Omental fat pad (tissue), 4 donors: Measurements from ENCODE around the gene CYP2W1. TPM values are rescaled to one million over a fixed set of nuclear protein-coding genes. Genes with fewer than 3 reads are reported as not detected.

Source experiments
- ATAC-seq: fragments of 150-250 bp; one replicate; pipeline ENCODE4 v1.9.1; 2016; ENCODE audit warnings: mild to moderate bottlenecking, moderate library complexity; ENCODE audit not compliant: low FRiP score
- DNase-seq: peaks from one replicate; pipeline ENCODE4 v3.0.0-alpha.2; 2019; ENCODE audit warnings: low spot score
- total RNA-seq, 4 donors: library from RNA; depleted of rRNA; stranded (reverse); fragments of >200 nt; gene quantifications; one replicate each; pipeline ENCODE4 v1.1.0, GENCODE V29; 2016
- TF ChIP-seq, protein P1 (sequence below), 3 donors: fragments of 450-650 bp; IDR thresholded peaks; one replicate each; pipeline ENCODE4 v1.5.1; 2016 to 2017; ENCODE audit warnings: antibody characterized with exemption in 3 of 3, mild to moderate bottlenecking in 3 of 3, moderate library complexity in 2 of 3

CYP2W1 gene
- total RNA-seq: not detected

- DNase-seq: no peak
- no peak for ATAC-seq
- TF ChIP-seq, protein P1, sequence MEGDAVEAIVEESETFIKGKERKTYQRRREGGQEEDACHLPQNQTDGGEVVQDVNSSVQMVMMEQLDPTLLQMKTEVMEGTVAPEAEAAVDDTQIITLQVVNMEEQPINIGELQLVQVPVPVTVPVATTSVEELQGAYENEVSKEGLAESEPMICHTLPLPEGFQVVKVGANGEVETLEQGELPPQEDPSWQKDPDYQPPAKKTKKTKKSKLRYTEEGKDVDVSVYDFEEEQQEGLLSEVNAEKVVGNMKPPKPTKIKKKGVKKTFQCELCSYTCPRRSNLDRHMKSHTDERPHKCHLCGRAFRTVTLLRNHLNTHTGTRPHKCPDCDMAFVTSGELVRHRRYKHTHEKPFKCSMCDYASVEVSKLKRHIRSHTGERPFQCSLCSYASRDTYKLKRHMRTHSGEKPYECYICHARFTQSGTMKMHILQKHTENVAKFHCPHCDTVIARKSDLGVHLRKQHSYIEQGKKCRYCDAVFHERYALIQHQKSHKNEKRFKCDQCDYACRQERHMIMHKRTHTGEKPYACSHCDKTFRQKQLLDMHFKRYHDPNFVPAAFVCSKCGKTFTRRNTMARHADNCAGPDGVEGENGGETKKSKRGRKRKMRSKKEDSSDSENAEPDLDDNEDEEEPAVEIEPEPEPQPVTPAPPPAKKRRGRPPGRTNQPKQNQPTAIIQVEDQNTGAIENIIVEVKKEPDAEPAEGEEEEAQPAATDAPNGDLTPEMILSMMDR (IDR thresholded peaks at IDR 0.05): no peak
Measured at GRCh38 chr7:983004-983615, at the start of gene CYP2W1. Gene CYP2W1 (plus strand): TSS chr7:983181. CDS start chr7:983212, 31 bp downstream.

- TF ChIP-seq, protein P1 (IDR thresholded peaks at IDR 0.05): no peak
- ATAC-seq (no peak), DNase-seq (no peak)
Measured at GRCh38 chr7:934469-935163, 48.4 kb upstream of the CYP2W1 start.

GRCh38 chr7:935164-935873, 47.7 kb upstream of the CYP2W1 start:
- DNase-seq (no peak), ATAC-seq (no peak)
- TF ChIP-seq, protein P1 (IDR thresholded peaks at IDR 0.05): no peak

DNA sequence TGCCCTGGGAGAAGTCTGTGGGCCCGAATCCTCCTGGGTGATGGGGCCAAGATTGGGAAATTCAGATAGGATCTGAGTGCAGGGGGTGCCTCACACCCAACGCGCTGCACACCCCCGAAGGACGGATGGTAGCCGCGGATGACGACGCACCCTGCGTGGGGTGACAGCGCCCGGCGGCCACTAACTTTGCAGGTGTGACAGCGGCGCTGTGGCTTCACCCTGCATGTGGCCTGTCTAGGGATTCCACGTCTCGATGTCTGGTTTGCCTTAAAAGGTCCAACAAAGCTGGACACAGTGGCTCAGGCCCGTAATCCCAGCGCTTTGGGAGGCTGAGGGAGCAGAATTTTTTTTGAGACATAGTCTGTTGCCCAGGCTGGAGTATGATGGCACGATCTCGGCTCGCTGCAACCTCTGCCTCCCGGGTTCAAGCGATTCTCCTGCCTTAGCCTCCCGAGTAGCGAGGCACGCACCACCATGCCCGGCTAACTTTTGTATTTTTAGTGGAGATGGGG, 47.1 kb upstream of the CYP2W1 start:
- TF ChIP-seq, protein P1 (IDR thresholded peaks at IDR 0.05): no peak
- DNase-seq (no peak), ATAC-seq (no peak)

- DNase-seq (no peak), ATAC-seq (no peak)
- TF ChIP-seq, protein P1 (IDR thresholded peaks at IDR 0.05): no peak
Measured at GRCh38 chr7:936386-937054, 46.5 kb upstream of the CYP2W1 start.

- TF ChIP-seq, protein P1 (IDR thresholded peaks at IDR 0.05): no peak
- ATAC-seq: no peak
- DNase-seq: no peak
Measured at GRCh38 chr7:937856-938484, 45.0 kb upstream of the CYP2W1 start.
